IPS-NIHi7 (cell line): Measurements from ENCODE around the gene UVSSA.

Experiments used
- DNase-seq: peaks from one replicate; pipeline ENCODE4 v3.0.0; 2012; ENCODE audit warnings: mixed read lengths; ENCODE audit errors: extremely low spot score

Gene UVSSA

GRCh38 chr4:1395941-1396805 lies 49.2 kb downstream of the UVSSA start:
- DNase-seq = no peak

- DNase-seq = no peak
These were observed 49.9 kb downstream of the UVSSA start for GRCh38 chr4:1396806-1397455.

- DNase-seq = no peak
These were observed 51.9 kb downstream of the UVSSA start for GRCh38 chr4:1398681-1399507.

- DNase-seq = no peak
These were observed 52.6 kb downstream of the UVSSA start for GRCh38 chr4:1399508-1400190.

- DNase-seq = no peak
These were observed 53.3 kb downstream of the UVSSA start for GRCh38 chr4:1400191-1400805.

GRCh38 chr4:1400831-1401408 lies 53.9 kb downstream of the UVSSA start:
- DNase-seq = no peak

- no peak for DNase-seq
These were observed 54.5 kb downstream of the UVSSA start for GRCh38 chr4:1401409-1402020.

- DNase-seq = no peak
These were observed 55.1 kb downstream of the UVSSA start for GRCh38 chr4:1402021-1402515.

- no peak for DNase-seq
These were observed 55.6 kb downstream of the UVSSA start for GRCh38 chr4:1402516-1403091.

GRCh38 chr4:1403177-1403583 lies 56.2 kb downstream of the UVSSA start:
- DNase-seq = no peak

GRCh38 chr4:1403591-1404572 lies 56.9 kb downstream of the UVSSA start:
- no peak for DNase-seq

GRCh38 chr4:1404573-1405253 lies 57.7 kb downstream of the UVSSA start:
- no peak for DNase-seq

- no peak for DNase-seq
These were observed 58.2 kb downstream of the UVSSA start for GRCh38 chr4:1405254-1405635.

- no peak for DNase-seq
These were observed 58.8 kb downstream of the UVSSA start for GRCh38 chr4:1405636-1406393.

GRCh38 chr4:1406394-1406980 lies 59.5 kb downstream of the UVSSA start, which contains the start of gene NKX1-1:
TSS of gene NKX1-1 (minus strand) at chr4:1406442. CDS start at chr4:1406442, 0 bp downstream.
- DNase-seq = no peak

- no peak for DNase-seq
These were observed 60.1 kb downstream of the UVSSA start for GRCh38 chr4:1406981-1407656.
